ENCODE results near the gene POGK.

DNA sequence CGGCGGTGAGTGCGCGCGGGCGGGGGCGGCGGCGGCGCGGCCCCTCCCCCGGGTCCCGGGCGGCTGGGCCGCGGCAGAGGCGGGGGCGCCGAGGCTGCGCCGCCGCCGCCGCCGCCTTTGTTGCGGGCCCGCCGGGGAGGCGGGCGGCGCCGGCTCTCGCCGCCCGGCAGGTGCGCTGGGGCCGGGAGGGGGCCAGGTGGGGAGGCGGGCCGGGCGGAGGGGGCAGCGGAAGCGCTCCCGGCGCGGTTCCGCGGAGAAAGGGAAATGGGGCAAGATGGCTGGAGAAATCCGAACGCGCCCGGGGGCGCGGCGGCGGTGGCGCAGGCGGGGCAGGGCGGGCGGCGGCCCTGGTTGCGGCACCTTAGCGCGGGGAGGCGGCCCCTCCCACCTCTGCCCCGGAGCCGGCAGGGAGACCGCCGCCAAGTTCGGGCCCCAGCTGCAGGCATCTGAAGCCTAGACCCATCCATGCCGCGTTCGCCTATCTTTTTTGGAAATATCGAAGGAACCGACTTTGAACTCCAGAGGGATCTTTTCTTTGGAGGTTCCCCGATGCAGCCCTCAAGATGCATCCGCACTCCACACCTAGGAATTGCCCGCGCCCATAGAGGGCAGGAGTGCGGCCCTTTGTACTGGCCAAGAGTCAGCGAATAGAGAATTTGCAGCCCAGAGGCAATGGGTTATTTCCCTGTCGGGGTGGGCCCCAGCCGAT, 479 bp downstream of the POGK start:
- TF ChIP-seq, protein P1, sequence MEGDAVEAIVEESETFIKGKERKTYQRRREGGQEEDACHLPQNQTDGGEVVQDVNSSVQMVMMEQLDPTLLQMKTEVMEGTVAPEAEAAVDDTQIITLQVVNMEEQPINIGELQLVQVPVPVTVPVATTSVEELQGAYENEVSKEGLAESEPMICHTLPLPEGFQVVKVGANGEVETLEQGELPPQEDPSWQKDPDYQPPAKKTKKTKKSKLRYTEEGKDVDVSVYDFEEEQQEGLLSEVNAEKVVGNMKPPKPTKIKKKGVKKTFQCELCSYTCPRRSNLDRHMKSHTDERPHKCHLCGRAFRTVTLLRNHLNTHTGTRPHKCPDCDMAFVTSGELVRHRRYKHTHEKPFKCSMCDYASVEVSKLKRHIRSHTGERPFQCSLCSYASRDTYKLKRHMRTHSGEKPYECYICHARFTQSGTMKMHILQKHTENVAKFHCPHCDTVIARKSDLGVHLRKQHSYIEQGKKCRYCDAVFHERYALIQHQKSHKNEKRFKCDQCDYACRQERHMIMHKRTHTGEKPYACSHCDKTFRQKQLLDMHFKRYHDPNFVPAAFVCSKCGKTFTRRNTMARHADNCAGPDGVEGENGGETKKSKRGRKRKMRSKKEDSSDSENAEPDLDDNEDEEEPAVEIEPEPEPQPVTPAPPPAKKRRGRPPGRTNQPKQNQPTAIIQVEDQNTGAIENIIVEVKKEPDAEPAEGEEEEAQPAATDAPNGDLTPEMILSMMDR (IDR thresholded peaks at IDR 0.05; ENCODE audit: insufficient read depth, low read length, poor library complexity, severe bottlenecking): no peak
- no peak for TF ChIP-seq EZH2phosphoT487 (conservative IDR thresholded peaks at IDR 0.05; ENCODE audit: low read length)
